Endothelial cell (in vitro differentiated cells): ENCODE measurements around the gene PROCR. TPM values are rescaled to one million over a fixed set of nuclear protein-coding genes. Genes with fewer than 3 reads are reported as not detected.
"Not testable (repeated sequence)": the region's sequence is repeated elsewhere in the genome, so short reads cannot be mapped to it uniquely, and the experiment has no call there.

Experiments used
- DNase-seq: peaks from one replicate; pipeline ENCODE4 v3.0.0; 2021; ENCODE audit warnings: low spot score
- H3K27ac Mint-ChIP-seq: one replicate; pipeline ENCODE4 v1.8.0; 2021; ENCODE audit warnings: mixed read lengths, inconsistent platforms; ENCODE audit not compliant: unreplicated experiment
- H3K27me3 Mint-ChIP-seq: one replicate; pipeline ENCODE4 v1.8.0; 2021; ENCODE audit warnings: mild to moderate bottlenecking, moderate library complexity, mixed read lengths, inconsistent platforms; ENCODE audit not compliant: unreplicated experiment
- H3K36me3 Mint-ChIP-seq: one replicate; pipeline ENCODE4 v1.8.0; 2021; ENCODE audit warnings: mild to moderate bottlenecking, low read depth, mixed read lengths, inconsistent platforms; ENCODE audit not compliant: unreplicated experiment
- H3K4me1 Mint-ChIP-seq: one replicate; pipeline ENCODE4 v1.8.0; 2021; ENCODE audit warnings: mild to moderate bottlenecking, mixed read lengths, inconsistent platforms; ENCODE audit not compliant: unreplicated experiment
- H3K4me3 Mint-ChIP-seq: one replicate; pipeline ENCODE4 v1.8.0; 2021; ENCODE audit warnings: mild to moderate bottlenecking, mixed read lengths, inconsistent platforms; ENCODE audit not compliant: unreplicated experiment
- H3K9me3 Mint-ChIP-seq: one replicate; pipeline ENCODE4 v1.8.0; 2021; ENCODE audit warnings: mixed read lengths, inconsistent platforms; ENCODE audit not compliant: unreplicated experiment
- CTCF ChIP-seq: fragments of 200-600 bp; sonication (generic); IDR thresholded peaks from one replicate; pipeline ENCODE4 v1.5.0; 2021; ENCODE audit warnings: antibody characterized with exemption; ENCODE audit not compliant: unreplicated experiment
- total RNA-seq: library from RNA; stranded (reverse); fragmentation: NEBNext Ultra II Directional; extraction: Animal tissue kit (Norgen Biotek cat#: 25700); gene quantifications from one replicate; pipeline ENCODE4 v1.2.1, GENCODE V29; 2021; ENCODE audit not compliant: unreplicated experiment

Gene PROCR
- total RNA-seq, 1 donor from 2014 or later: 254 TPM

GRCh38 chr20:35165221-35166185 lies 6.4 kb upstream of the PROCR start:
- no peak for TF ChIP-seq CTCF
- no peak for DNase-seq
- Mint-ChIP-seq H3K27ac (peak overlapping the region; percentile 94), H3K4me1 (peaks cover 26% of the 10 kb centered on the region), H3K27me3 (peaks cover 2% of the 10 kb centered on the region), H3K36me3 (no peaks in the 10 kb centered on the region), H3K4me3 (no peak overlapping the region), H3K9me3 (no peaks in the 10 kb centered on the region)

- Mint-ChIP-seq H3K36me3 (no peaks in the 10 kb centered on the region), H3K9me3 (no peaks in the 10 kb centered on the region), H3K27ac (peak overlapping the region; percentile 94), H3K27me3 (no peaks in the 10 kb centered on the region), H3K4me3 (peak overlapping the region; percentile 58), H3K4me1 (peaks cover 30% of the 10 kb centered on the region)
- DNase-seq: peak; percentile 77
- no peak for TF ChIP-seq CTCF
Observed at GRCh38 chr20:35166242-35166830, 5.5 kb upstream of the PROCR start.

- Mint-ChIP-seq H3K4me3 (no peak overlapping the region), H3K9me3 (no peaks in the 10 kb centered on the region), H3K27ac (peak overlapping the region; percentile 72), H3K36me3 (no peaks in the 10 kb centered on the region), H3K4me1 (peaks cover 43% of the 10 kb centered on the region), H3K27me3 (peaks cover 6% of the 10 kb centered on the region)
- DNase-seq: no peak
- TF ChIP-seq CTCF: no peak
Observed at GRCh38 chr20:35167787-35168186, 4.1 kb upstream of the PROCR start.

- H3K36me3 Mint-ChIP-seq, H3K9me3 Mint-ChIP-seq, H3K4me3 Mint-ChIP-seq, DNase-seq, H3K27me3 Mint-ChIP-seq: not testable (repeated sequence)
- Mint-ChIP-seq H3K4me1 (peaks cover 51% of the 10 kb centered on the region), H3K27ac (peak overlapping the region; percentile 38)
Observed at GRCh38 chr20:35168701-35169409, 3.0 kb upstream of the PROCR start.

- Mint-ChIP-seq H3K4me3 (peak overlapping the region; percentile 99), H3K27me3 (peaks cover 6% of the 10 kb centered on the region), H3K36me3 (peaks cover 24% of the 10 kb centered on the region), H3K4me1 (peaks cover 55% of the 10 kb centered on the region), H3K9me3 (no peaks in the 10 kb centered on the region), H3K27ac (peak overlapping the region; percentile 64)
- TF ChIP-seq CTCF: no peak
- DNase-seq: no peak
Observed at GRCh38 chr20:35171438-35171752, 477 bp upstream of the PROCR start.
